Measurements from ENCODE around the gene NCAPH2.

The NCAPH2 gene

DNA sequence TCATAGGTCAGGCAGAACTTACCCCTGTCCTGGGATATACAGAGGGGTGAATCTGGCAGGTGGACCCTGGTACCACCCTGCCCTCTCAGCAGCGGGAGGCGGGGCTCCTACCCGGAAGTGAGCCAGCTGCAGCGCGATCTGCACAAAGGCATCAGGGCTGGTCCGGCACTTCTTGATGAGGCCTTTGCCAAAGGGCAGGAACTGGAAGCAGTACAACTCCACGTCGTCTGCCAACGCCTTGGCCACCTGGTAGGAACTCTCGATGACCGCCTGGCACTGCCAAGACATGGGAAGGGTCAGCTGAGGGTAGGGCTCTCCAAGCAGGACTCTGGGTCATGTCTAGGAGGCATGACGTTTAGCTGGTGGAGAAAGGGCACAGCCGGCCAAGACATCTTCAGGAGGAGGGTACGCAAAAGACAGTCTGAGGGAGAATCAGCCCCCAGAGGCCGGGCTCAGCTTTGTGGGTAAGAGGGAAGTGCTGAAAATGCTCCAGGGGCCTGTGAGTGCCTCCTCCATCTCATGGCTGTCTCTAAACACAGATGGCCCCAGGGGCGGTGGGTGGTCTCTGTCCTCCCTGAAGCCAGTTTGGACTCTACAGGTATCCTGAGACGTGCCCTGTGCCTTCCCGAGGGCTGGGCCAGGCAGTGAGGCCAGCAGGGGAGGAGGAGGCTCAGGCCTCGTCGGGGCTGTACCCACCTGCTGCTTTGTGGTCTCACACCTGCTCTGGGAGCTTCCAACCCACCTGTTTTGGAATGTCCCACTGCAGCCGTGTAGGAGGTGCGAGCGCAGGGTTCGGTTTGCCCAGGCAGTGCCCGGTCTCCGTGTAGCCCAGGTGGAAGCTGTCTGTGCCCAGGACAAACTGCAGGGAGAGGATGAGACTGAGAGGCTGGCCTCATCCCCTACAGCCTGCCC is 63.5 kb downstream of the NCAPH2 start:
- DNase-seq (ENCODE audit: low read depth in 2 of 2): no peak

DNA sequence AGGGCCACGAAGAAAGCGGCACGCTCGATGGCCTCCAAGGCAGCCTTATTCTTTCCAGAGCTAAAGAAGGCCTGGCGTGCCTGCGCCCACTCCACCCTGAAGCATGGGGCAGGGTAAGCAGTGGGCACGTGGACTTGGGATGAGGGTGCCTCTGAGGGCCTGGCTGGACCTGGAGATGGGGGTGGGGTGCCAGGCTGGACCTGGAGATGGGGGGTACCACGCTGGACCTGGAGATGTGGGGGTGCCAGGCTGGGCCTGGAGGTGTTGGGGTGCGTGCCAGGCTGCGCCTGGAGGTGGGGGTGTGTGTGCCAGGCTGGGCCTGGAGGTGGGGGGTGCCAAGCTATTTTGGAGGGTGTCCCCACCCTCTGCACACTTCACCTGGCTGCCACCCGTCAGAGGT is 64.9 kb downstream of the NCAPH2 start:
- no peak for DNase-seq (ENCODE audit: low read depth in 2 of 2)

DNA sequence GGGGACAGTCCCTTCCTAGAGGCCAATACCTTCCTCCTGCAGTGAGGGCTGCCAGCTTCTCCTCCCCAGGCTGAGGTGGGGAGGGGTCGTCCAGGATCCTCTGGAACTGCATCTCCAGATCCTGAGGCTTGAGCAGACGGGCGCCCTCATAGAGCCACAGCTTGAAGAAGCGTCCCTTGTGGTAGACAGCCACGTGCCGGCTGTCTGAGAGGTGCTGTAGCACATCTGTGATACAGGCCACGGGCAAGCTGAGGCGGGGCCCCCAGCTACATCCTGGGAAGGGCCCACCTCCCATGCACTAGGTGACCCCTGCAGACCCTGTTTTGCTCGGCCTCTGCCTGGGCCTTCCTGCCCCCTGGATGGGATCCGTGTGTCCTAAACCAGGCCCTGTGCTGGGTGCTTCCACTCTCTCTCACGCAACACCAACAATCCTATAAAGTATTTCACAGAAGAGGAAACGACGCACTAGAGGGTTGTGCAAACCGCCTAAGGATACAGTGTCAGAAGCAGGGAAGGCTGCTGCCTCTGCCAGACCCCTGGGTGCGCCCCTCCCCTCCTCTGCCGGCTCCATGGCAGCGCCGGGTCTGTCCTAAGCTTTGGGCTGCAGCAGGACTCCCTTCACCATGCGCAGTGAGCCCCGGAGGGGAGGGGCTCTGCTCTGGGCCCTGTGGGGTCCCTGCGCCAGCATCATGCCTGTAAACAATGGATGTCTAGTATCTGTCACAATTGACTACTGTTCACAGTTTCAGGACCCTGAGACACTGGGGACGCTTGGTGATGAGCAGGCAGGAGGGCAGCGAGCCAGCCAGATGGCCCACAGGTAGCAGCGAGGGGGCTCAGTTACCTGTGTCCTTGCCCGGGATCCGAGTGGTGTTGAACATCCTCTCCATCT is 65.7 kb downstream of the NCAPH2 start:
- DNase-seq (ENCODE audit: low read depth in 2 of 2): no peak

DNA sequence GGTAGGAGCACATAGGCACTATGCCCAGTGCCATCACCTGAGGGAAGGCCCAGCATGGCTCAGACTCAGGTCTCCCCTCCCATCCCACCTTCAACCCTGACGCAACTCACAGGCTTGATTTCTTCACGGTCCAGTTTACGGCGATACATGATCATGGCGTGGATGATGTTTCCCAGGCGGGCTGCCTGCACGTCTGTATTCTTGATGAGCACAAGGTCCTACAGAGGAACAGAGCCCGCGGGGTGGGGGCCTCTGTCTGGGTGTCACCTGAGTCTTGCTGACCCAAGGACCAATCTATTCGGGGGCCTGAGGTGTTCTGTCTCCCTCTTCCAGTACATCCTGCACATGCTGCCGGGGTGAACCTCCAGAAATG is 66.3 kb downstream of the NCAPH2 start:
- DNase-seq (ENCODE audit: low read depth in 2 of 2): no peak
